ENCODE data around the gene HYPK.

Gene HYPK, protein sequence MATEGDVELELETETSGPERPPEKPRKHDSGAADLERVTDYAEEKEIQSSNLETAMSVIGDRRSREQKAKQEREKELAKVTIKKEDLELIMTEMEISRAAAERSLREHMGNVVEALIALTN

DNA sequence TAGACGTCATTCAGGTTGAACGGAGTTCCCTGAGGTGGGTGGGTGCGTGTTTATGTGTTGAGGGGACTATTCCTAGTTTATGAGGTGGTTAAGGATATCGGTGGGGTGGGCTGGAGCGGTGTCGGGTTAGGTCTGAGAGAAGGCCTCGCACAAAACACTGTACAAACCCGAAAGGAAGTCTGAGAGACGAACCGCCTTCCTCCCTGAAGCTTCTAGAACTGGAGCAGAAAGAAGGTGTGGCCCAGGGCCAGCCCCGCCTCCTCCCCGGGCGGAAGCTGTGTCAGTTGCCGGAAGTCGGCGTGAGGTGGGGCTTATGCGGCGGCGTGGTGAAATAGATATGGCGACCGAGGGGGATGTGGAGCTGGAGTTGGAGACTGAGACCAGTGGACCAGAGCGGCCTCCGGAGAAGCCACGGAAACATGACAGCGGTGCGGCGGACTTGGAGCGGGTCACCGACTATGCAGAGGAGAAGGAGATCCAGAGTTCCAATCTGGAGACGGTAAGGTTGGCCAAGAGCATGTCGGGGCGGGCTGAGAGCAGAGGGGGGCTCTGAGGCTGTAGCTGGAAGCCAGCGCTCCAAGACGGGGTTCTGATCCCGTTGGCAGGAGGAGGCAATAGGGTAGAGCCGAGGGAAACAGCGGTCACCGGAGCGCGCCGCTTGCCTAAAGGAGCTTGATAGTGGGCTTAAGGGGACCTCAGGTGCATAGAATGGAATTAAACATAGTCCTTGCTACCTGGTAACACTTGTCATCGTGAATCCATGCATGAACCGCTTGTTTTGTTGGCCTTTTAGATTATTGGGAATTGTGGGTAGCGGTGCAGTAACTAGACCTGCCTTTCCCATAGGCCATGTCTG is at the start of gene HYPK:
Gene HYPK, plus strand, starts transcription at position 314 of the 856 bp plus-strand sequence. Its CDS starts 24 bp downstream, at position 338.
- Histone ChIP-seq H3K9me3 (ENCODE audit: control insufficient read depth, low read length) (no peaks in the 10 kb centered on the region), H3K36me3 (ENCODE audit: control insufficient read depth, insufficient read depth, low read length) (peaks cover 5% of the 10 kb centered on the region), H3K9ac (ENCODE audit: low read length) (peak within 1 kb of the TSS; percentile 91), H3K4me3 (ENCODE audit: low read length) (peak within 1 kb of the TSS; percentile 95), H3K4me1 (ENCODE audit: control insufficient read depth, insufficient read depth, low read length) (peaks cover 42% of the 10 kb centered on the region), H3K27me3 (ENCODE audit: control insufficient read depth, insufficient read depth, low read length) (no peaks in the 10 kb centered on the region)

DNA sequence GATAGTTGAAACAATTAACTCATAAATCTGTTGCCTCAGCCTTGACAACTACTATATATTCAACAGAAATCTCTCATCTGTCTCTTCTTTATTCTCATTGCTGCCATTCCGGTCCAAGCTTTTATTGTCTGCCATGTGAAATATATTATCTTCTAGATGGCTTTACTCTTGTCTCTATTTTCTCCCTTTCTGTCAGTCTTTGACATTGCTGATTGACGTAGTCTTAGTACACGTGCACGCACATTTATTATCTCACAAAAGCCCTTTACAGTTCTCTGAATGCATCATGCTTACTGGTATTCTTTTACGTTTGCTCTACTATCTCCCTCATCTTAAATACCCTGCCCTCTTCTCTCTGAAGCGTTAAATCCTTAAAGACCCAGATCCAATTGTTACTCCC is 48.5 kb upstream of the HYPK start:
- Histone ChIP-seq H3K9ac (ENCODE audit: low read length) (no peak overlapping the region), H3K4me3 (ENCODE audit: low read length) (no peak overlapping the region), H3K4me1 (ENCODE audit: control insufficient read depth, insufficient read depth, low read length) (peaks cover 15% of the 10 kb centered on the region), H3K27me3 (ENCODE audit: control insufficient read depth, insufficient read depth, low read length) (no peaks in the 10 kb centered on the region), H3K9me3 (ENCODE audit: control insufficient read depth, low read length) (no peaks in the 10 kb centered on the region), H3K36me3 (ENCODE audit: control insufficient read depth, insufficient read depth, low read length) (peaks cover 7% of the 10 kb centered on the region)

DNA sequence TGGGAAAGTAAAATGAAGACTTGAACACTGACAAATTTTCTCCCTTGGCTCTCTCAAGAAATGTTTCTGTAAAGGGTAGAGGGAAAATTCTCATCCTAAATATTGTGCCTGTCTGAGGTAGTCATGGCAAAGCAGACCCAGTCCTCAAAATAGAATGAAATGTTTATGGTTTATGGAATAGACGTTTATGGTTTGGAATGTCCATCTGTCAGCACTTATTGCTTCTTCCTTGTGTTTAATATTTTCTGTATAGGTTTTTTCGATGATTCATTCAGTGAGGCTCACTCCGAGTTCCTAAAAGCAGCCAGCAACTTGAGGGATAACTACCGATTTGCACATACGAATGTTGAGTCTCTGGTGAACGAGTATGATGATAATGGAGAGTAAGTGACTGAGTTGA is 37.6 kb upstream of the HYPK start:
- Histone ChIP-seq H3K27me3 (ENCODE audit: control insufficient read depth, insufficient read depth, low read length) (no peaks in the 10 kb centered on the region), H3K36me3 (ENCODE audit: control insufficient read depth, insufficient read depth, low read length) (peaks cover 11% of the 10 kb centered on the region), H3K9me3 (ENCODE audit: control insufficient read depth, low read length) (no peaks in the 10 kb centered on the region), H3K9ac (ENCODE audit: low read length) (no peak overlapping the region), H3K4me3 (ENCODE audit: low read length) (no peak overlapping the region), H3K4me1 (ENCODE audit: control insufficient read depth, insufficient read depth, low read length) (no peaks in the 10 kb centered on the region)

DNA sequence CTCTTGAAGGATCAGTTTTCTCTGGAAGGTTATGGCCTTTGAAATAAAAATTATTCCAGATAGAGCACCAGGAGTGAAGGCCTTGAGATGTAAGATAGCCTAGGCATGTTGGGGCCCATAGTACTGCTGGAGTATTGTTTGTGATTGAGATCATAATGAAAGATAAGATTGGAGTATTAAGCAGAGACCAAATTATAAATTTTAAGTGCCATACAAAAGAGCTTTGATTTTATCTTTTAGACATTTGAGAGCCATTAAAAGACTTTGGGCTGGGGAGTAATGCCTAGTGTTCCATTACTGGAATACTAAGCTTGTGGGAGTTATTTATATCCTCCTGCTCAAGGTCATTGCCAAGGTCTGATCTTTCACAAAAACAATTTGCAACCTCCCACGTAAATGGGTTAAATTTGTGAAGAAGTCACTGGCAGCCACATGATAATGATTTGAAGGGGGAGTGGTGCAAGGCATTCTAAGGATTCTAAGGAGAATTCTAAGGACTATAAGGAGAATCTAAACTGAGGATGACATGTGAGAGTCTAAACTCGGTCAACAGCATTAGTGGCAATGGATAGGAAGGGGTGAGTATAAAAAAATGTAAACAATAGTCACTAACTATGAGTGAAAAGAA is 36.5 kb upstream of the HYPK start:
- H3K4me3 ChIP-seq (ENCODE audit: low read length) = no peak overlapping the region
- no peaks in the 10 kb centered on the region for H3K27me3 ChIP-seq (ENCODE audit: control insufficient read depth, insufficient read depth, low read length)
- peaks cover 11% of the 10 kb centered on the region for H3K36me3 ChIP-seq (ENCODE audit: control insufficient read depth, insufficient read depth, low read length)
- no peaks in the 10 kb centered on the region for H3K9me3 ChIP-seq (ENCODE audit: control insufficient read depth, low read length)
- H3K9ac ChIP-seq (ENCODE audit: low read length) = no peak overlapping the region
- H3K4me1 ChIP-seq (ENCODE audit: control insufficient read depth, insufficient read depth, low read length) = no peaks in the 10 kb centered on the region

DNA sequence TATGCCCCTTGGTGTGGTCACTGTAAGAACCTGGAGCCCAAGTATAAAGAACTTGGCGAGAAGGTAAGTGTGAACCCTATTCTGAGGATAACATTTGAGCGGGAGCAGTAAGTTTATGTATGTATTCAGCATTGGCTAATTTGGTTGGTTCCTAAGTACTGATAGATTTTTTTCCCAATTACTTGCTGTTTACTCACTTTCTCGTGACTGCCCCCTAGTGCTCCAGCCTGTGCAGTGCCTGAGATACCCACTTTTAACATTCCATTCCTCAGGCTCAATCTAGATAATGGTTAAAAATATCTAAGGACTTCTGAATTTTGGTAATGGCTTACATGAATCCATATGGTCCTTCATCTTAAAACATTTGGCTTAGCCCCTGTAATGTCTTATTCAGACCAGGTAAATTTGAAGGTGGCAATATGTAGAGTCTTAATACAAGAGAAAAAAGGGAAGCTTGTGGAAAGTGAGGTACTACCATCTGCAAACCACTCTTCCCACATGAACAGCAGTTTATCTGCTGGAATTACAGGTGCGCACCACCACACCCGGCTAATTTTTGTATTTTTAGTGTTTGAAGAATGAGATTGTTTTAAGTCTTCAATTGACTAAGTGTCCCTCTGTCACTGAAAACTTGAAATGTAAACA is 30.7 kb upstream of the HYPK start:
- no peak overlapping the region for H3K9ac ChIP-seq (ENCODE audit: low read length)
- H3K36me3 ChIP-seq (ENCODE audit: control insufficient read depth, insufficient read depth, low read length) = peaks cover 18% of the 10 kb centered on the region
- H3K4me1 ChIP-seq (ENCODE audit: control insufficient read depth, insufficient read depth, low read length) = no peaks in the 10 kb centered on the region
- H3K4me3 ChIP-seq (ENCODE audit: low read length) = no peak overlapping the region
- no peaks in the 10 kb centered on the region for H3K9me3 ChIP-seq (ENCODE audit: control insufficient read depth, low read length)
- H3K27me3 ChIP-seq (ENCODE audit: control insufficient read depth, insufficient read depth, low read length) = no peaks in the 10 kb centered on the region

DNA sequence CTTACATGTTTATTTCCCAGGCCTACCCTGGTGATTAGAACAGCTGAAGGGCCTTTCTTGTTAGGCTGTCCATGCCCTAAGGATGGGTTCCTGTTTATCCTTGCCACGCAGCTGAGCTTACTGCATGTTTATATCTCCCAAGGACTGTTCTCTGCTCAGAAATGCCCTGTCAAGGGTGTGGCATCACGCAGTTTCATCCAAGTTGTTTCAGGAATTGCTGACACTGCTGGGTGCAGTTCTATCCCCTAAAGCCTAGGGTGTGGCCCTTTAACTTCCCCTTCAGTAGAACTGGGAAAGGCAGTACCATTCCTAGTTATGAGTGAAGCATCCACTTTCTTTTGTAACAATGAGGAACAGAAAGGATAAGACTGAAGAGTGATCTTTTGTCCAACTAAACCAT is 28.6 kb upstream of the HYPK start:
- peaks cover 10% of the 10 kb centered on the region for H3K4me1 ChIP-seq (ENCODE audit: control insufficient read depth, insufficient read depth, low read length)
- no peak overlapping the region for H3K4me3 ChIP-seq (ENCODE audit: low read length)
- H3K9ac ChIP-seq (ENCODE audit: low read length) = no peak overlapping the region
- no peaks in the 10 kb centered on the region for H3K27me3 ChIP-seq (ENCODE audit: control insufficient read depth, insufficient read depth, low read length)
- no peaks in the 10 kb centered on the region for H3K9me3 ChIP-seq (ENCODE audit: control insufficient read depth, low read length)
- peaks cover 13% of the 10 kb centered on the region for H3K36me3 ChIP-seq (ENCODE audit: control insufficient read depth, insufficient read depth, low read length)

DNA sequence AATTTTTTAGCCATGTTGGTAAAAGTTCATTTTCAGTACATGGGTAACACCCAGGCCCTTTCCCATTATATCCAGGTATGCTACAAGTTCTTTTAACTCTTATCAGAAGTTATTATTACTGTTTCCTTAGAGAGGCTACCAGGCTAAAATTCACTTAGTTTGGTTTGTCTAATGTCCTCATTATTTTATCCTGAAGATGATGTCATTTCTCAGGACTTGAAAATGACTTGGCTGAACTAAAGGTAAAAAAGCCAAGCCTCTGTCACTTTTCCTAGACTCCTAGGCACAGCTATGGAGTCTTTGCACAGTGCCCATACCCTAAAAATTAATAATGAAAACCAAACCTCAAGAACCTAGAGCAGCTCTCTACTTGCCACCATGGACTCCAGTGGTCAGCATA is 27.8 kb upstream of the HYPK start:
- no peak overlapping the region for H3K4me3 ChIP-seq (ENCODE audit: low read length)
- H3K9me3 ChIP-seq (ENCODE audit: control insufficient read depth, low read length) = no peaks in the 10 kb centered on the region
- H3K9ac ChIP-seq (ENCODE audit: low read length) = no peak overlapping the region
- H3K4me1 ChIP-seq (ENCODE audit: control insufficient read depth, insufficient read depth, low read length) = peaks cover 10% of the 10 kb centered on the region
- no peaks in the 10 kb centered on the region for H3K27me3 ChIP-seq (ENCODE audit: control insufficient read depth, insufficient read depth, low read length)
- H3K36me3 ChIP-seq (ENCODE audit: control insufficient read depth, insufficient read depth, low read length) = peaks cover 13% of the 10 kb centered on the region

DNA sequence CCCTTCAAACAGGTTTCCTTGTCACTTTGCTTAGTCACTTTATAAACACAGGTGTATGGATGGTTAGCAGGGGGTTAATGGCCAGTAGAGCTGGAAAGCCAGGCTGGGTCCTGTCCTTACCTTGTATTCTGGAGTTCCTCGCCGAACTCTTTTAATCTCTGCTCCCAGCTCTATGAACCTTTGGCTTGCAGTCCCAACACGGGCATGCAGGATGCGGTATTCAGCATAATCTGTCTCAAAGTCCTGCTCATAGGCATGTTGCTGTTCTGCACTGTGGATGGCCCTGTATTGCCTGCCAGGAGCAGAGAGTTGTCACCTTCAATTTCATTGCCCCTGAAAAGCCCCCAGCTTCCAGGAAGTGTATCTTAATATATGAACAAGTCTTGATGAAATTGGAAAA is 26.3 kb upstream of the HYPK start:
- H3K9ac ChIP-seq (ENCODE audit: low read length) = no peak overlapping the region
- peaks cover 13% of the 10 kb centered on the region for H3K36me3 ChIP-seq (ENCODE audit: control insufficient read depth, insufficient read depth, low read length)

DNA sequence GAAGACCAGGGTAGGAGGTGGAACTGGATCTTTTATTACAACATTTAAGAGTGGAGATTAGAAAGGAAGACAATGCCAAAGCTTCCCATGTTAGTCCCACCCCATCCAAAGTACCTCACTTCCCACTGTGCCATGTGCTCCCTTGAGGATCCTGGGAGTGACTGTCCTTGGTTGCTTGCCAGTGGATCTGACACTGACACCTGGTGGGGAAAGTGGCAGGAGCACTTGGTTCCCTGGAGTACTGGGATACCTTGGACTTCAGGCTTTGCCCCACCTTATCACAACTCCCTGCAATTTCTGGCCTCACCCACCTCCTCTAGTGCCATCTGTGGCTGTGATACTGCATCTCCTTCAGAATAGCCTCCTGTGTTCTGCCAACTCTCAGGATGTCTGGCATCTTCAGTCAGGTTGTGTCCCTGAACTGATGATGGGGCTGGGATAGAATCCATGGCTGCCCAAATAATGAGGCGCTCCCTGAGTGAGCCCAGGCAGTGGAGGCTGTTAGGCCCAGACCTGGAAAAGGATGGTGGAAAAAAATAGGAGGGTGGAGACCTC is 24.9 kb upstream of the HYPK start:
- Histone ChIP-seq H3K9me3 (ENCODE audit: control insufficient read depth, low read length) (no peaks in the 10 kb centered on the region), H3K4me1 (ENCODE audit: control insufficient read depth, insufficient read depth, low read length) (peaks cover 10% of the 10 kb centered on the region), H3K9ac (ENCODE audit: low read length) (peak overlapping the region; percentile 84), H3K36me3 (ENCODE audit: control insufficient read depth, insufficient read depth, low read length) (peaks cover 13% of the 10 kb centered on the region), H3K4me3 (ENCODE audit: low read length) (peak overlapping the region; percentile 84), H3K27me3 (ENCODE audit: control insufficient read depth, insufficient read depth, low read length) (no peaks in the 10 kb centered on the region)

More for the DNA sequence above, 26.3 kb upstream of the HYPK start:
- no peaks in the 10 kb centered on the region for H3K27me3 ChIP-seq (ENCODE audit: control insufficient read depth, insufficient read depth, low read length)
- no peaks in the 10 kb centered on the region for H3K9me3 ChIP-seq (ENCODE audit: control insufficient read depth, low read length)
- peaks cover 10% of the 10 kb centered on the region for H3K4me1 ChIP-seq (ENCODE audit: control insufficient read depth, insufficient read depth, low read length)
- H3K4me3 ChIP-seq (ENCODE audit: low read length) = no peak overlapping the region

DNA sequence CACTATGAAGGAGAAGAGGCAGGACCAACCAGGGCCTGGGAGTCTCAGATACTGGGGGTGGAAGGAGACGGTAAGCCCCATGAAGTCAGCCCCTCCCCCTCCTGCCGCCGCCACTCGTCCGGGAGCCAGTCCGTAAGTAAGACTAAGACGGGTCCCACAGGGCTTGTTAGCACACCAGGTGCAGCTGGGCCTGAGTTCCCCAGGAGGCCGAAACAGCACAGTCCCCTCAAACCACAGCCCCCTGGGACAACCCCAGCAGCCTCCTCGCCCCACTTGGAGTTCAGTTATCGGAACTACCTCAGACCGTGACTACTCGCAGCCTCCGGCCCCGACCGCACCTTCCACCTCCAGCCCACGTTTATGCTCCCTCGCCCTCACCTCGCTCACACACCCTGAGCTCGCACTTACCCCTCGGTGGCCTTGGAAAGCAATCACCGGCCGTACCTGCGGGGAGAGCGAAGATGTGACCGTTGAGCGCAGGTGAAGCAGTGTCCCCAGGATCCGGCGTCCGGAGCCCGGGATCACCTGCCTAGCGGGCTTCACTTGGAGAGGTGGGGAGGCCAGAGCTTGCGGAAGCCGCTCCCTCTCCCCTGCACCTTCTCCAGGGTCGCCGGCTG is 24.2 kb upstream of the HYPK start:
- H3K4me1 ChIP-seq (ENCODE audit: control insufficient read depth, insufficient read depth, low read length) = peaks cover 10% of the 10 kb centered on the region
- peak overlapping the region; percentile 84 for H3K9ac ChIP-seq (ENCODE audit: low read length)
- no peaks in the 10 kb centered on the region for H3K27me3 ChIP-seq (ENCODE audit: control insufficient read depth, insufficient read depth, low read length)
- H3K4me3 ChIP-seq (ENCODE audit: low read length) = peak overlapping the region; percentile 84
- H3K9me3 ChIP-seq (ENCODE audit: control insufficient read depth, low read length) = no peaks in the 10 kb centered on the region
- H3K36me3 ChIP-seq (ENCODE audit: control insufficient read depth, insufficient read depth, low read length) = peaks cover 10% of the 10 kb centered on the region

DNA sequence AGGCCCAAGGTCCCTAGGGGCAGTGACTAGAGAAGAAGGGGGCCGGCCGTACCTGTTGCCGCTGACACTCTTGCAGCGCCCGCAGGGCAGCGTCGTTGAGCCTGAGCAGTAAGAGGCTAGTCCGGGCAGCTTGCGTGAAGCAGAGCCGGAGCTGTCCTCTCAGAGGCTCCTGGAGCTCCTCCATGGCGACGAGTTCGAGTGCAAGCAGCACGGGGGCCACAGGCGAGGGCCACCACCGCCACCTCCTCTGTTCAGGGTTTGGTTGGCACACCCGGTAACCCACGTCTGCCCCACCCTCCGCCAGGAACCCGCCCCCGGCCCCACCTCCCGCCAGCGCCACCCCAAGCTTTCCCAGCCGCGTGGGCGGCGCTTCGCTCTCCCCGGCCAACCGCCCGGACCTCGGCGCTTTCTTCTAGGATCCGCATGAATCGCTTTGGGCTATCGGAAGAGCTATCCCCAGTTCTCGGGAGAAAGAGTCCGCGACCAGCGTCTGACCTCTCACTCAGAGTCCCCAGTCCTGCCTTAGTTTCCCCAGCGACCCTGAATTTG is 23.6 kb upstream of the HYPK start, which contains the start of gene ELL3:
Gene ELL3, minus strand, starts transcription at position 249 of the 549 bp plus-strand sequence. Its CDS starts 65 bp downstream, at position 184.
- Histone ChIP-seq H3K27me3 (ENCODE audit: control insufficient read depth, insufficient read depth, low read length) (no peaks in the 10 kb centered on the region), H3K9me3 (ENCODE audit: control insufficient read depth, low read length) (no peaks in the 10 kb centered on the region), H3K4me3 (ENCODE audit: low read length) (peak within 1 kb of the TSS; percentile 91), H3K4me1 (ENCODE audit: control insufficient read depth, insufficient read depth, low read length) (peaks cover 10% of the 10 kb centered on the region), H3K9ac (ENCODE audit: low read length) (peak within 1 kb of the TSS; percentile 84), H3K36me3 (ENCODE audit: control insufficient read depth, insufficient read depth, low read length) (peaks cover 6% of the 10 kb centered on the region)

Measured in mucosa of stomach (tissue), 1 donor.